NCI-H1105 (cell line): Measurements from ENCODE around the gene GPI.

Source experiments
- DNase-seq: peaks from one replicate; lab custom pipeline; 2025; lab: John Stamatoyannopoulos, UW

GPI gene

DNA sequence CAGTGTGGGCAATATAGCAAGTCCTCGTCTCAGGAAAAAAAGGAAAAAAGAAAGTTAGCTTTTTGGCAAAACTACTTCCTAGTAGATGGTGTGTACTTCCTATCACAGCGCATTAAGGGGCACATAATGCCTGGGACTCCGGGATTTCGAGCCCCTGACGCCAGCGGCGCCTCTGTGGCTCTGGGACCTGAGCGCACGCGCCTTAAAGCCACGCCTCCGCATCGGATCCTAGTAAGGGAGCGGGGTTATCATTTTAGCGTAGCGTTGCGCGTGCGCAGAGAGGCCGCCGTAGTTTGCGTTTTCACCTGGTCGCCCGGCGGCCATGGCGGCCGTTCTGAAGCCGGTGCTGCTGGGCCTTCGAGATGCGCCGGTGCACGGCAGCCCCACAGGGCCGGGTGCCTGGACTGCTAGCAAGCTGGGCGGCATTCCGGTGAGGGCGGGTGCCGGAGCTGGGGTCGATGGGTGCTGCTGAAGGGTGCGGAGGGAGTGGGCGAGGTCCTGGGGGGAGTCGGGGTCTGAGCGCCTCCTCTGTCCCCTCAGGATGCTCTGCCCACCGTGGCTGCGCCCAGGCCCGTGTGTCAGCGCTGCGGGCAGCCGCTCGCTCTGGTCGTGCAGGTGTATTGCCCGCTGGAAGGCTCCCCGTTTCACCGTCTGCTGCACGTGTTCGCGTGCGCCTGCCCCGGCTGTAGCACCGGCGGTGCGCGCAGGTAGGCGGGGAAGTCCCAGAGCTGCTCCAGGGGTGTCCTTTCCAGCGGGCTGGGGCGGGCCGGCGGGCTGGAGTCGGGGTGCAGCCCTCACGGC is 39.3 kb downstream of the GPI start, which contains the start of gene PDCD2L:
PDCD2L (plus strand) TSS at position 291 of the 801 bp plus-strand sequence; CDS start at position 323, 32 bp downstream.
- peak; percentile 93 for DNase-seq

DNA sequence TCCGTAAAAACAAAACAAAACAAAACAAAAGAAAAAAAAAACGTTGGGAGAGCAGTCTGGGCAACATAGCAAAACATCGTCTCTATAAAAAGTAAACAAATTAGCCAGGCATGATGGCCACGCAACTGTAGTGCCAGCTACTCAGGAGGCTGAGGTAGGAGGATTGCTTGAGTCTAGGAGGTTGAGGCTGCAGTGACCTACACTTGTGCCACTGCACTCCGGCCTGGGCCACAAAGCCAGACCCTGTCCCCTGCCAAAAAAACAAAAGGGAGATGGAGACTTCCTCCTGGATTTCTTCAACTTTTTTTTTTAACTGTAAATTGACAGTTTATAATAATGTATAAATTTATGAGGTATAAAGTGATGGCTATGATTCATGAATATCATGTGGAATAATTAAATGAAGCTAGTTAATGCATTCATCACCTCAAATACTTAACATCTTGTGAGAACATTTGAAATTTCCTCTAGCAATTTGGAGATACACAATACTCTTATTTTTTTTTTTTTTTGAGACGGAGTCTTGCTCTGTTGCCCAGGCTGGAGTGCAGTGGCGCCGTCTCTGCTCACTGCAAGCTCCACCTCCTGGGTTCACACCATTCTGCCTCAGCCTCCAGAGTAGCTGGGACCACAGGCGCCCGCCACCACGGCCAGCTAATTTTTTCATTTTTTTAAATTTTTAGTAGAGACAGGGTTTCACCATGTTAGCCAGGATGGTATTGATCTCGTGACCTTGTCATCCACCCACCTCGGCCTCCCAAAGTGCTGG is 41.1 kb downstream of the GPI start:
- DNase-seq = no peak

DNA sequence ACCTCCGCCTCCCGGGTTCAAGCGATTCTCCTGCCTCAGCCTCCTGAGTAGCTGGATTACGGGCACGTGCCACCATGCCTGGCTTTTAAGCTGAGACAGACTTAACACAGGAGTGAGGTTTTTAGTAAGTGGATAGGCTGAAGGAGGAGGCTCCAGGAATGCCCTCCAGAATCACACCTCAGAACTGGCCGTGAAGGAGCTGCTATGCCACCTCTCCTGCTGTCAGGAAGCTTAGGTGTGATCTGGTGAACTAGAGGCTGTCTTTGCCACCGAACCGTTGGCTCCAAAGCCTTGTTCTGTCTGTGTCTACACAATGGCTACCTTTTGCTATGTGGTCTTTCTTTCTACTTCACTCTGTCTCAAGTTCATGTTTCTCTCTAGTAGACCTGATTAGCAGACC is 43.4 kb downstream of the GPI start:
- DNase-seq = no peak

DNA sequence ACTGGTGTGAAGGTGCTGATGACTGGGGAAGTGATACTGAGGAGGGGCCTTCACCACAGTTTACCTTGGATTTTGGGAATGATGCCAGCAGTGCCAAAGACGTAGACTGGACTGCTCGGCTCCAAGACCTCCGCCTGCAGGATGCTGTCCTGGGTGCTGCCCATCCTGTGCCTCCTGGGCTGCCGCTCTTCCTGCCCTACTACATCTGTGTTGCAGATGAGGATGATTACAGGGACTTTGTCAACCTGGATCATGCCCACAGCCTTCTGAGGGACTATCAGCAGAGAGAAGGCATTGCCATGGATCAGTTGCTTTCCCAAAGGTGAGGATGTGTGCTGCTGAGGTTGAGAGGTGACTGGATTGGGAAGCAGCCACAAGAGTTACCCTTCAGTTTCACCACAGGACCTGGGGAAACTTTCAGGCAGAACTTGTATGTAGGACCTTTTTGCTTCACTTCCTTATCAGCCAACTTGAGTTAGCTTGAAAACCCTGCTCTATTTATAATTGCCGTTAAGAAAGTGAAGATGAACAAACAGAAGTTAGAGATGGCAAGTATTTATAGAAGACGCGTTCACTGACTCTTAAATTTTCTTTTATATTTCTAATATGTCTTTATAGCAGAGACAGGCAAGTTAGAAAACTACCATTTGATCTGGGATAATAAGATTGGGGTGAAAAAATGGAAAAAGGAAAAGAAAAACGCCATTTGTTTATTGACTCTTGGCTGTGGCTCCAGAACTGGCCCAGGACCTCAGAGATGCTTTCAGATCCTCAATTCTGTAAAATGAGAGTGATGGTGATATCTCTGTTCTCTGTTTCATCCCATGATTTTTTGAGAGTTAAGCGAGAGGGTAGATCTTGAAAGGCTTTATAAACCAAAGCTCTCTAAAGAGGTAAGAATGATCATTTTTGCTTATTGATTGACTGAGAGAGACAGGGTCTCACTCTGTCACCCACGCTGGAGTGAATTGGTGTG is 44.5 kb downstream of the GPI start:
- no peak for DNase-seq

DNA sequence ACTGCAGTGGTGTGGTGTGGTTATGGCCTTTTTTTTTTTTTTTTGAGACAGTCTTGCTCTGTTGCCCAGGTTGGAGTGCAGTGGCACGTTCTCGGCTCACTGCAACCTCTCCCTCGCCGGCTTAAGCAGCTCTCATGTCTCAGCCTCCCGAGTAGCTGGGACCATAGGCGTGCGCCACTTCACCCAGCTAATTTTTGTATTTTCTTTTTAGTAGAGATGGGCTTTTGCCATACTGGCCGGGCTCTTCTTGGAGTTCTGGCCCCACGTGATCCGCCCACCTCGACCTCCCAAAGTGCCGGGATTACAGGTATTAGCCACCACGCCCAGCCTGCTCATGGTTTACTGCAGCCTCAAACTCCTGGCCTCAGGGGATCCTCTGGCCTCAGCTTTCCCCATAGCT is 46.2 kb downstream of the GPI start:
- no peak for DNase-seq

DNA sequence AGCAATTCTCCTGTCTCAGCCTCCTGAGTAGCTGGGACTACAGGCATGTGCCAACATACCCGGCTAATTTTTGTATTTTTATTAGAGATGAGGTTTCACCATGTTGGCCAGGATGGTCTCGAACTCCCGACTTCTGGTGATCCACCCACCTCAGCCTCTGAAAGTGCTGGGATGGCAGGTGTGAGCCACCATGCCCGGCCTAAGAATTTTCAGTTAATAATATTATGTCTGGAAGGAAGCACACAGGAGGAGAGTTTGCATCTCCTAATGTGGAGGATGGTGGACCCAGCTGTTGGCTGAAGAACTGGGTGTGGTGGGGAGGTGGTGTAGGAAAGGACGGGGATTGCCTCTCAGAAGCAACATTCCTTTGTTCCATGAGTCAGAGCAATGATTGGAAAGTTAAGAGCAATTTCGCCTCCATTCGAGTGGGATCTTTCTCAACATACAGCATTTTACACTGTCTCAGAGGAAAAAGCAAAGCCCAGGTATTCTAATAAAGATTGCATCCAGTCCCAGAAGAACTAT is 51.1 kb downstream of the GPI start:
- DNase-seq = no peak

DNA sequence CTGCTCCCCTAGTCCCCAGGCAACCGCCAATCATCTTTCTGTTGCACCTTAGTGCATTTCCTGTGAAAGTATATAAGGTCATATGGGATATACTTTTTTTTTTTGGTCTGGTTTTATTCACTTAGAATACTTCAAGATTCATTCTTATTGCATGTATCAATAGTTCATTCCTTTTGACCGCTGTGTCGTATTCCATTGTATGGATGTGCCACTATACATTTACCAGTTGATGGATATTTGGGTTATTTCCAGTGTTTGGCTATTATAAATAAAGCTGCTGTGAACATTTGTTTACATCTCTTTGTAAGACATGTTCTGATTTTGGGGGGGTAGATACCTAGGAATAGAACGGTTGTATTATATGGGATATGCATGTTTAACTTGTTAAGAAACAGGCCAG is 53.3 kb downstream of the GPI start:
- no peak for DNase-seq

DNA sequence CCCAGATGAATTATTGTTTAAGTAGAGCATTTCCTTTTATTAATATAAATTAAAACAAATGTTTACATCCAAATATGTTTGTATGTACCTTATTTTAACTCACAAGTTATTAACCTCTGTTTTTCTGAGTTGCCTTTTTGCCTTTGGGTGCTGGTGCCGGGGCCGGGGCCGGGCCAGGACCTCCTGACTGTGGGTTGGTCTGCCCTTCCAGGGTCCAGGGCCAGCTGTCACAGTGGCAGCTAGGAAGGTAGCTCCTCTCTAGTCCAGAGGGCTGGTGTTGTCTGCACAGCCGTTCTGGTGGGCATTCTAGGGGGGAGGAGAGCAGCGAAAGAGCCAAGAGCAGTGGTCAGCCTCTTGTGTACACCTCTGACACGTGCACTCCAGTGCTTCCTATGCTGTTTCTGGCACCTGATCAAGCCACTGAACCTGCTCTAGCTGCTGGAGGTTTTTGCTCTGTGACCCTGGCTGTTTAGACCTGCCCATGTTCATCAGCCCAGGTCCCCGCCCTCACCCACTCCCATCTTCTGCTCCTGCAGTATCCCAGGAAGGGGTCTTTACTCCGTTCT is 61.2 kb downstream of the GPI start:
- DNase-seq = no peak

DNA sequence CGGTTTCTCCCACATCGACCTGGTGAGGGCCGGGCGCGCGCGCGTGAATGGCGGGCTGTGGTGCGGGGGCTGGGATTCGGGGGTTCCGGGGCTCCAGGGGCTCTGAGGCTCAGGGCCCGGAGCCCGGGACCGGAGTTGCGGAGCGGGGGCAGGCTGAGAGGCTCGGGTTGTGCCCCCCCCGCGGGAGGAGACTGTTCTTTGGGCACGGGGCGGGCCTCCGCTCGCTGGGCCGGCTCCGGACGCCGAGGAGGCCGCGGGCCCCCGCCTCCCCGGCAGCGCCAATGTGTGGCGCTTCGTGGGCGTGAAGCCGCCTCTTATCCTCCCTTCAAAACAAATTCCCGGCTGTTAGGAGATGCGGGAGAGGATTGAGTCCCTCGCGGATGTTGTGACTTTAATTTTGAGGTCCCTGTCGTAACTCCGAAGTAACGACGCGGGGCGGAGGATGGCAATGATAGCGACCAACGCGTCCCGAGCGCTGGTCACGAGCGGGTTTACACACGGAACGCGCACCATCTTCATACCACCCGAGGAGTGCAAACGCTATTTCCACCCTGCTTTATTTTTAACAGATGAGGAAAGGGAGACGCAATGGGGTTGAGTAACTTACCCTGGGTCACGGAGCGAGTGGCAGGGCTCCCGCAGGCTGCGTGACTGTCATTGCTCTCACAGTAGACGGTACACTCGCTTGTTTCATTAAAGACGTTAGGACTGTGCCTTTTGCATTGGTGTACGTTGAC is 63.7 kb downstream of the GPI start:
- peak; percentile 24 for DNase-seq

DNA sequence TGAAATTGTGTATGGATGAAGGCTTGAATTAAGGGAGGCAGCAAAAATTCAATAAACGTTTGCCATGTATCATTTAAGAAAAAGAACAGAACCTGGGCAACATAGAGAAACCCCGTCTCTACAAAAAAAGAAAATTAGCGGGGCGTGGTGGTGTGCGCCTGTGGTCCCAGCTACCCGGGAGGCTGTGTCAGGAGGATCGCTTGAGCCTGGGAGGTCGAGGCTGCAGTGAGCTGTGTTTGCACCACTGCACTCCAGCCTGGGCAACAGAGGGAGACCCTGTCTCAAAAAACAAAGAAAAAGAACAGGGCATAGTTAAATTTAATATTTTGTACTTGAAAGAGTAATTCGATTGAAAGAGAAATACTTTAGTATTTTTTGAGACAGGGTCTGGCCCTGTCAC is 64.6 kb downstream of the GPI start:
- no peak for DNase-seq

DNA sequence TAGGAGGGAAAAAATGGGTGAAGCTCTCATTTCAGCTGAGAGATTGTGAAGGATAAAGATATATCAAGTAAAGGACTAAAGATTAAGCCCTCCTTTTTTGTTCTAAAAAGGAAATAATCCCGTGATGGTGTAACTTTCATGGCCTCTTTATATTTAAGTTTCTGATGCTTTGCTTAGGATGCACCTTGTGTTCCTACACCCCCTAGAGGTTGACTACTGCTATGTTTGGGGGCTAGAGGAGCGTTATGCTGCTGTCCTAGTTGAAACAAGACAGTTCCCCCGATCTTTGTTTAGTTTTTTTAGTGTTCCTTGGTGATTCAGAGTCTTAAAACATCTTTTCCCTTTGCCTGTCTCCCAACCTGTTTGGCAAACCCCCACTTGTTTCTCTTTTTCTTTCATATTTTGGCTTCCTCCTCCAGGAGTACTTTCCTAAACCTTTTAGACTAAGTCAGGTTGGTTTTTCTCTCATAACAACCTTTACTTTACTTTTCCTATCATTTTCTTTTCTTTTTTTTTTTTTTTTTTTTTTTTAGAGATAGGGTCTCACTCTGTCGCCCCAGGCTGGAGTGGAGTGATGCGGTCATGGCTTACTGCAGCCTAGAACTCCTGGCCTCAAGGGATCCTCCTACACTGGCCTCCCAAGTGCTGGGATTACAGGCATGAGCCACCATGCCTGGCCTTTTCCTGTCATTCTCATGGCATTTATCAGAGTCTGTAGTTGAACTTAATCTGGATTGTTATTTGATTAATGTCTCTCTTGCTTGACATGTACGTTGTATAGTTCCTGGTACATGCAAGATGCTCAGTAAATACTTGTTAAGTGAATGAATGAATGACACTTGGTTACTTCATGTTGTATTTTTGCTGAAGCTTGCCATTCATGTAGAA is 66.0 kb downstream of the GPI start:
- peak; percentile 32 for DNase-seq

DNA sequence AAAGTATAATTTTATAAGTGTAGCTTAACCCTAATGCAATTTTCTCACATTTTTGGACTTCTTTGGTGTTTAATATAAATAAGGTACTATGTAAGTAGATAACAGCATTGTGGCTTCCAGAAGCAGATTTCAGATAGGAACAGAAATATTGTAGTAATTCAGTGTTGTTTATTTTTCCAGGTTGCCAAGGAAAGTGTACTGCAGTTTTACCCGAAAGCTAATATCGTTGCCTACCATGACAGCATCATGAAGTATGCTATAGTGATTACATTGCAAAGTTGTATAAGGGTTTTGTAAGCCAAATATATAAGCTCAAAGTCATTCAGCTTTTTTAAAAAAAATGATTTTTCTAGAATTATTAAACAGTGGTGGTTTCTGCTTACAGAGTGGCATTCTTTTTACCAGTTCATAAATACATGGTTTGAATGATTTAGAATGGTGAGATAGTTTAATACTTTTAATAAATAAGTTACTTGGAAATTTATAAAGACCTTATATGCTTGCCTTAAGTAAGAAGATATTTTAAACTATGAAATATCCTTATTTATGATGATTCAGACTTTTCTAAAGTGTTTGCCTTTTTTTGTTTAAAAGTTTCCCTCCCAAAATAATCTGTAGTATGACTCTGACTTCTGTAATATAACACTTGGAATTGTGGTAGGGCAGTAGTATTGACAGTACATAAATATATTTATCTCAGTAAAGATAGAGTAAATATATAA is 66.8 kb downstream of the GPI start:
- no peak for DNase-seq

DNA sequence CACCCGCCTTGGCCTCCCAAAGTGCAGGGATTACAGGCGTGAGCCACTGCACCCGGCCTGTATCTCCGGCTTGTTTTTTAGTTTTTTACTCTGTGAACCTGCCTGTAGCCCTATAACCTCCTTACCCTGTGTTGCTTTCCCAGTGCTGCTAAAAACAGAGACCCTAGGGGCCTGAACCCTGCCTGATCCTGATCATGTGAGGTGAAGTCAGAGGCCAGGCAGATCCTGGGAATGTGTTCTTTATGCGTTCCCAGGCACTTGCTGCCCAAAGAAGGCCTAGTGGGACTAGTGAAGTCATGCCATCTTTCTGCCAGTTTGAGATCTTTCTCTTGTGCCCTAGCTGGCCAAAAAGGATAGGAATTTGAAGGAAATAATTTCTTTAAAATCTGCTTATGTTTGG is 67.8 kb downstream of the GPI start:
- DNase-seq = no peak

DNA sequence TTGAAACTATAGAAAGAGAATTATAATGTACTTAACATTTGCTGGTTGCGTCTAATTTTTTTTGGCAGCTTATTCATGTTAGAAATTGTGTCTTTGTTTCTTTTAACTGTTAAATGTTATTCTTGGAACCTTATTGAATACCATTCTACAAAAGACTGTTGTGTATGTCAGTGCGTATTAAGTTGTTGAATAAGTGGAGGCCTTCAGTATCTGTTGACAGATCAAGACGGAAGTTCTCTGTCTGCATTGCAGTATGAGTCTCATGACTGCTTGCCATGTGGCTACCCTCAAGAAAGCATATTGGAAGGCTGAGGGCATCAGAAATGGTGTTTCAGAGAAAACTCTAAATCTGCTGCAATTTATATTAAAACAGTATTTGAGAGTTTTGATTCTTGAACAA is 71.7 kb downstream of the GPI start:
- DNase-seq = no peak

DNA sequence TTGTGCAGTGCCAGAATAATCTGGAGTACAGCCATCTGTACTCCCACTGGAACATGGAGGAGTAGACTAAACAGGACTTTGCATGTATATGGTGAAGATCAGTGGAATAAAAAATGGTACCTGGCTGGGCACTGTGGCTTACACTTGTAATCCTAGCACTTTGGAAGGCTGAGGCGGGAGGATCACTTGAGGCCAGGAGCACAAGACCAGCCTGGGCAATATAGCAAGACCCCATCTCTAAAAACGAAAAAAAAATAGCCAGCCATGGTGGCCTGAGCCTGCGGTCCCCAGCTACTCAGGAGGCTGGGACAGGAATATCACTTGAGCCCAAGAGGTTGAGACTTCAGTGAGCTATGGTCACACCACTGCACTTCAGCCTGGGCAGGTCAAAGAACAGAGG is 83.2 kb downstream of the GPI start:
- DNase-seq = no peak
